Naive B cell (primary cell): ENCODE data around the gene IQCE. TPM values are rescaled to one million over a fixed set of nuclear protein-coding genes. Genes with fewer than 3 reads are reported as not detected.

Source experiments
- ATAC-seq, 2 donors: fragments of 150-1000 bp; cut with Tn5 transposase; 2 replicates each; pipeline ENCODE4 v1.10.0; 2021; ENCODE audit warnings: low read depth in 2 of 2, mild to moderate bottlenecking in 2 of 2, moderate library complexity in 2 of 2
- DNase-seq: peaks from one replicate; pipeline ENCODE4 v3.0.0; 2022
- H3K27ac Mint-ChIP-seq, 6 donors: one replicate each; pipeline ENCODE4 v1.8.0; 2020 to 2022; ENCODE audit warnings: mild to moderate bottlenecking in 6 of 6, mixed read lengths in 6 of 6, moderate library complexity in 5 of 6, inconsistent platforms in 2 of 6
- H3K27me3 Mint-ChIP-seq, 3 donors: one replicate each; pipeline ENCODE4 v1.8.0; 2021 to 2022; ENCODE audit warnings: mixed read lengths in 3 of 3, mild to moderate bottlenecking in 1 of 3
- H3K36me3 Mint-ChIP-seq, 2 donors: one replicate each; pipeline ENCODE4 v1.8.0; 2020 to 2022; ENCODE audit warnings: mixed read lengths in 2 of 2, inconsistent platforms in 1 of 2, mild to moderate bottlenecking in 1 of 2
- H3K4me1 Mint-ChIP-seq, 3 donors: one replicate each; pipeline ENCODE4 v1.8.0; 2020 to 2022; ENCODE audit warnings: mixed read lengths in 3 of 3, inconsistent platforms in 1 of 3, mild to moderate bottlenecking in 1 of 3, moderate library complexity in 1 of 3
- H3K4me3 Mint-ChIP-seq, 8 donors: one replicate each; pipeline ENCODE4 v1.8.0; 2020 to 2022; ENCODE audit warnings: mild to moderate bottlenecking in 8 of 8, mixed read lengths in 8 of 8, moderate library complexity in 8 of 8, inconsistent platforms in 2 of 8
- H3K9me3 Mint-ChIP-seq, 7 donors: one replicate each; pipeline ENCODE4 v1.8.0; 2020 to 2022; ENCODE audit warnings: mixed read lengths in 7 of 7, mild to moderate bottlenecking in 5 of 7, inconsistent platforms in 2 of 7, moderate library complexity in 1 of 7
- polyA plus RNA-seq, 6 donors: library from polyadenylated mRNA; unstranded; fragments of 300-500 nt; fragmentation: Illumina TruSeq; gene quantifications; one replicate each; pipeline ENCODE4 v1.2.3, GENCODE V29; 2021; ENCODE audit warnings: low read depth in 6 of 6

IQCE gene
- polyA plus RNA-seq, 6 donors from 2014 or later: 0.36 to 1.7 (median 1.3) TPM; not detected in 1

GRCh38 chr7:2517026-2517425, 41.8 kb upstream of the IQCE start:
- no peak for DNase-seq
- Mint-ChIP-seq H3K27me3 (no peaks in the 10 kb centered on the region), H3K4me3 (peak overlapping the region in 2 of 8 donors; percentile 9 to 85), H3K4me1 (peaks cover 34 to 45% (median 40%) of the 10 kb centered on the region in 3 donors), H3K36me3 (peaks cover 0 to 5% of the 10 kb centered on the region in 2 donors), H3K27ac (peak overlapping the region in 2 of 6 donors; percentile 7 to 42), H3K9me3 (no peaks in the 10 kb centered on the region)
- ATAC-seq: no peak

GRCh38 chr7:2517678-2518507, 40.9 kb upstream of the IQCE start:
- peak overlapping the region; percentile 65 to 88 (median 81) for H3K4me3 Mint-ChIP-seq
- no peak for ATAC-seq
- no peak for DNase-seq
- no peaks in the 10 kb centered on the region for H3K9me3 Mint-ChIP-seq
- H3K27me3 Mint-ChIP-seq: no peaks in the 10 kb centered on the region
- peaks cover 0 to 10% of the 10 kb centered on the region in 2 donors for H3K36me3 Mint-ChIP-seq
- peaks cover 32 to 45% (median 40%) of the 10 kb centered on the region in 3 donors for H3K4me1 Mint-ChIP-seq
- H3K27ac Mint-ChIP-seq: peak overlapping the region; percentile 4 to 95 (median 86)

GRCh38 chr7:2518737-2519118, 40.1 kb upstream of the IQCE start:
- peaks cover 0 to 13% of the 10 kb centered on the region in 2 donors for H3K36me3 Mint-ChIP-seq
- peak overlapping the region; percentile 78 to 91 (median 85) for H3K4me3 Mint-ChIP-seq
- DNase-seq: no peak
- no peak for ATAC-seq
- no peaks in the 10 kb centered on the region for H3K27me3 Mint-ChIP-seq
- H3K4me1 Mint-ChIP-seq: peaks cover 30 to 45% (median 38%) of the 10 kb centered on the region in 3 donors
- no peaks in the 10 kb centered on the region for H3K9me3 Mint-ChIP-seq
- peak overlapping the region; percentile 57 to 98 (median 94) for H3K27ac Mint-ChIP-seq

GRCh38 chr7:2519119-2519930, 39.5 kb upstream of the IQCE start, which contains the start of gene LFNG:
Gene LFNG, plus strand, starts transcription at chr7:2519774. Its CDS starts 88 bp downstream, at chr7:2519862.
- H3K9me3 Mint-ChIP-seq: no peaks in the 10 kb centered on the region
- H3K4me3 Mint-ChIP-seq: peak within 1 kb of the TSS; percentile 92 to 98 (median 96)
- H3K36me3 Mint-ChIP-seq: peaks cover 0 to 13% of the 10 kb centered on the region in 2 donors
- H3K27me3 Mint-ChIP-seq: no peaks in the 10 kb centered on the region
- peaks cover 30 to 46% (median 43%) of the 10 kb centered on the region in 3 donors for H3K4me1 Mint-ChIP-seq
- peak within 1 kb of the TSS; percentile 90 to 98 (median 96) for H3K27ac Mint-ChIP-seq
- ATAC-seq (peak; percentile 81 to 82), DNase-seq (peak; percentile 90)

GRCh38 chr7:2520131-2520760, 38.5 kb upstream of the IQCE start:
- Mint-ChIP-seq H3K27ac (peak overlapping the region; percentile 84 to 97 (median 92)), H3K36me3 (peaks cover 0 to 13% of the 10 kb centered on the region in 2 donors), H3K27me3 (no peaks in the 10 kb centered on the region), H3K4me1 (peaks cover 30 to 52% (median 45%) of the 10 kb centered on the region in 3 donors), H3K4me3 (peak overlapping the region; percentile 92 to 98 (median 96)), H3K9me3 (no peaks in the 10 kb centered on the region)
- DNase-seq (no peak), ATAC-seq (no peak)

GRCh38 chr7:2520761-2521290, 38.0 kb upstream of the IQCE start:
- no peaks in the 10 kb centered on the region for H3K9me3 Mint-ChIP-seq
- H3K4me1 Mint-ChIP-seq: peaks cover 33 to 58% (median 48%) of the 10 kb centered on the region in 3 donors
- H3K4me3 Mint-ChIP-seq: peak overlapping the region; percentile 92 to 98 (median 96)
- DNase-seq: no peak
- no peak for ATAC-seq
- H3K27me3 Mint-ChIP-seq: no peaks in the 10 kb centered on the region
- peaks cover 0 to 13% of the 10 kb centered on the region in 2 donors for H3K36me3 Mint-ChIP-seq
- H3K27ac Mint-ChIP-seq: peak overlapping the region; percentile 84 to 97 (median 92)

GRCh38 chr7:2521341-2521745, 37.4 kb upstream of the IQCE start:
- H3K4me3 Mint-ChIP-seq: peak overlapping the region; percentile 91 to 98 (median 94)
- ATAC-seq (no peak), DNase-seq (no peak)
- H3K4me1 Mint-ChIP-seq: peaks cover 34 to 63% (median 48%) of the 10 kb centered on the region in 3 donors
- no peaks in the 10 kb centered on the region for H3K27me3 Mint-ChIP-seq
- peaks cover 0 to 13% of the 10 kb centered on the region in 2 donors for H3K36me3 Mint-ChIP-seq
- peak overlapping the region in 5 of 6 donors; percentile 90 to 96 (median 95) for H3K27ac Mint-ChIP-seq
- no peaks in the 10 kb centered on the region for H3K9me3 Mint-ChIP-seq

- H3K27ac Mint-ChIP-seq: peak overlapping the region; percentile 58 to 96 (median 93)
- ATAC-seq: peak; percentile 9 to 16
- H3K4me1 Mint-ChIP-seq: peaks cover 37 to 70% (median 51%) of the 10 kb centered on the region in 3 donors
- peak; percentile 51 for DNase-seq
- no peaks in the 10 kb centered on the region for H3K9me3 Mint-ChIP-seq
- H3K36me3 Mint-ChIP-seq: peaks cover 0 to 13% of the 10 kb centered on the region in 2 donors
- H3K27me3 Mint-ChIP-seq: no peaks in the 10 kb centered on the region
- peak overlapping the region; percentile 91 to 98 (median 94) for H3K4me3 Mint-ChIP-seq
These were observed 36.7 kb upstream of the IQCE start for GRCh38 chr7:2521952-2522591.

GRCh38 chr7:2522780-2523433, 35.9 kb upstream of the IQCE start:
- no peaks in the 10 kb centered on the region for H3K9me3 Mint-ChIP-seq
- ATAC-seq (no peak), DNase-seq (no peak)
- H3K36me3 Mint-ChIP-seq: peaks cover 0 to 13% of the 10 kb centered on the region in 2 donors
- H3K4me3 Mint-ChIP-seq: peak overlapping the region; percentile 91 to 98 (median 94)
- H3K27ac Mint-ChIP-seq: peak overlapping the region; percentile 61 to 96 (median 84)
- no peaks in the 10 kb centered on the region for H3K27me3 Mint-ChIP-seq
- H3K4me1 Mint-ChIP-seq: peaks cover 38 to 70% (median 53%) of the 10 kb centered on the region in 3 donors

GRCh38 chr7:2523461-2523936, 35.3 kb upstream of the IQCE start:
- Mint-ChIP-seq H3K9me3 (no peaks in the 10 kb centered on the region), H3K27ac (peak overlapping the region in 3 of 6 donors; percentile 21 to 96 (median 95)), H3K27me3 (no peaks in the 10 kb centered on the region), H3K36me3 (peaks cover 0 to 13% of the 10 kb centered on the region in 2 donors), H3K4me1 (peaks cover 38 to 70% (median 53%) of the 10 kb centered on the region in 3 donors), H3K4me3 (peak overlapping the region; percentile 91 to 98 (median 94))
- ATAC-seq: no peak
- no peak for DNase-seq

- peak overlapping the region; percentile 61 to 98 (median 92) for H3K4me3 Mint-ChIP-seq
- no peaks in the 10 kb centered on the region for H3K27me3 Mint-ChIP-seq
- peak overlapping the region in 3 of 6 donors; percentile 21 to 95 (median 91) for H3K27ac Mint-ChIP-seq
- ATAC-seq (no peak), DNase-seq (no peak)
- H3K9me3 Mint-ChIP-seq: no peaks in the 10 kb centered on the region
- peaks cover 0 to 13% of the 10 kb centered on the region in 2 donors for H3K36me3 Mint-ChIP-seq
- H3K4me1 Mint-ChIP-seq: peaks cover 45 to 76% (median 58%) of the 10 kb centered on the region in 3 donors
These were observed 34.6 kb upstream of the IQCE start for GRCh38 chr7:2523941-2524807.
